ENCODE measurements around the gene PHTF2. TPM values are rescaled to one million over a fixed set of nuclear protein-coding genes. Genes with fewer than 3 reads are reported as not detected.

PHTF2 gene
- polyA plus RNA-seq, 3 donors: 10.1 to 34.3 (median 10.3) TPM

- peaks cover 21% of the 10 kb centered on the region for H4K20me1 ChIP-seq (ENCODE audit: insufficient read depth, low read length)
- Mint-ChIP-seq H3K9me3 (peaks cover 12 to 35% (median 23%) of the 10 kb centered on the region in 7 donors), H3K36me3 (peaks cover 8 to 21% of the 10 kb centered on the region in 2 donors), H3K4me1 (peaks cover 16% of the 10 kb centered on the region), H3K27ac (no peak overlapping the region), H3K27me3 (ENCODE audit: low read depth in 3 of 3) (peaks cover 0 to 2% (median 0%) of the 10 kb centered on the region in 3 donors), H3K4me3 (no peak overlapping the region)
- H3K4me2 ChIP-seq (replicated peaks; ENCODE audit: extremely low read depth, low read length, poor library complexity, severe bottlenecking): no peak overlapping the region
- no peak overlapping the region for H3K4me3 ChIP-seq (replicated peaks in 1 of 3; ENCODE audit: low read depth in 2 of 3, low read length in 3 of 3)
- H3K27me3 ChIP-seq (ENCODE audit: control insufficient read depth in 2 of 2, insufficient read depth in 2 of 2, low read length in 2 of 2): no peaks in the 10 kb centered on the region
- intact Hi-C loops (cut with micrococcal nuclease): no loop called here
- H3K4me1 ChIP-seq (ENCODE audit: control insufficient read depth in 1 of 2, insufficient read depth in 2 of 2, low read length in 2 of 2): peaks cover 0 to 9% of the 10 kb centered on the region in 2 donors
- peaks cover 13 to 17% of the 10 kb centered on the region in 2 donors for H3K9me3 ChIP-seq (replicated peaks in 1 of 2; ENCODE audit: control insufficient read depth in 1 of 2, insufficient read depth in 1 of 2, low read length in 2 of 2)
- no peak overlapping the region for H3K27ac ChIP-seq (ENCODE audit: low read depth in 1 of 2, low read length in 2 of 2)
- no peak overlapping the region for H2AFZ ChIP-seq (ENCODE audit: insufficient read depth, low read depth, low read length, poor library complexity, severe bottlenecking)
- WGBS (ENCODE audit: insufficient coverage): no CpG with 5 or more reads among the region's 1 CpG
- H3K36me3 ChIP-seq (replicated peaks in 1 of 2; ENCODE audit: control insufficient read depth in 1 of 2, insufficient read depth in 2 of 2, low read length in 2 of 2): peaks cover 7 to 14% of the 10 kb centered on the region in 2 donors
- H3K79me2 ChIP-seq (ENCODE audit: insufficient read depth, low read length): peaks cover 93% of the 10 kb centered on the region
- DNase-seq: no peak
- H3K9ac ChIP-seq (ENCODE audit: insufficient read depth, low read length, poor library complexity, severe bottlenecking): no peak overlapping the region
- TF ChIP-seq CTCF (IDR thresholded peaks at IDR 0.05): no peak
Observed at GRCh38 chr7:77812290-77812685, 13.7 kb downstream of the PHTF2 start.

- WGBS (ENCODE audit: insufficient coverage): 92% methylated on average over 2 of the region's 2 CpGs
- Mint-ChIP-seq H3K27ac (peak overlapping the region in 5 of 7 donors; percentile 4 to 80 (median 35)), H3K4me1 (peaks cover 16% of the 10 kb centered on the region), H3K4me3 (no peak overlapping the region), H3K36me3 (peaks cover 11 to 21% of the 10 kb centered on the region in 2 donors), H3K9me3 (peaks cover 12 to 33% (median 21%) of the 10 kb centered on the region in 7 donors), H3K27me3 (ENCODE audit: low read depth in 3 of 3) (peaks cover 0 to 2% (median 0%) of the 10 kb centered on the region in 3 donors)
- no peak for TF ChIP-seq CTCF (IDR thresholded peaks at IDR 0.05)
- Histone ChIP-seq H3K27me3 (ENCODE audit: control insufficient read depth in 2 of 2, insufficient read depth in 2 of 2, low read length in 2 of 2) (no peaks in the 10 kb centered on the region), H3K9me3 (replicated peaks in 1 of 2; ENCODE audit: control insufficient read depth in 1 of 2, insufficient read depth in 1 of 2, low read length in 2 of 2) (peaks cover 15 to 17% of the 10 kb centered on the region in 2 donors), H3K4me2 (replicated peaks; ENCODE audit: extremely low read depth, low read length, poor library complexity, severe bottlenecking) (no peak overlapping the region), H4K20me1 (ENCODE audit: insufficient read depth, low read length) (peaks cover 21% of the 10 kb centered on the region), H3K4me3 (replicated peaks in 1 of 3; ENCODE audit: low read depth in 2 of 3, low read length in 3 of 3) (no peak overlapping the region), H2AFZ (ENCODE audit: insufficient read depth, low read depth, low read length, poor library complexity, severe bottlenecking) (no peak overlapping the region), H3K27ac (ENCODE audit: low read depth in 1 of 2, low read length in 2 of 2) (no peak overlapping the region), H3K36me3 (replicated peaks in 1 of 2; ENCODE audit: control insufficient read depth in 1 of 2, insufficient read depth in 2 of 2, low read length in 2 of 2) (peaks cover 7 to 17% of the 10 kb centered on the region in 2 donors), H3K9ac (ENCODE audit: insufficient read depth, low read length, poor library complexity, severe bottlenecking) (no peak overlapping the region), H3K4me1 (ENCODE audit: control insufficient read depth in 1 of 2, insufficient read depth in 2 of 2, low read length in 2 of 2) (peaks cover 0 to 9% of the 10 kb centered on the region in 2 donors), H3K79me2 (ENCODE audit: insufficient read depth, low read length) (peaks cover 92% of the 10 kb centered on the region)
- intact Hi-C loops (cut with micrococcal nuclease): no loop called here
- DNase-seq: no peak
Observed at GRCh38 chr7:77813180-77813579, 14.6 kb downstream of the PHTF2 start.

All from CD14-positive monocyte (primary cell).